B cell (primary cell): ENCODE data around the gene CD180. TPM values are rescaled to one million over a fixed set of nuclear protein-coding genes. Genes with fewer than 3 reads are reported as not detected.

ENCODE experiments used
- ATAC-seq: fragments of 200-7000 bp; cut with Tn5 transposase; one replicate; pipeline ENCODE4 v1.10.0; 2021; ENCODE audit warnings: low read depth, mild to moderate bottlenecking, moderate number of reproducible peaks, moderate library complexity
- CTCF ChIA-PET: fragments of 350-600 bp; sonication (Branson Sonifier 250); formaldehyde crosslinking; loops from one replicate; lab custom pipeline; 2021; ENCODE audit warnings: antibody characterized with exemption, inconsistent platforms; lab: Charles Lee
- POLR2A ChIA-PET: fragments of 350-600 bp; sonication (Branson Sonifier 250); formaldehyde crosslinking; loops from one replicate; lab custom pipeline; 2021; ENCODE audit warnings: antibody characterized with exemption; lab: Charles Lee
- DNase-seq: peaks from one replicate; pipeline ENCODE4 v3.0.0; 2013
- H2AFZ ChIP-seq: 2 replicates; pipeline ENCODE4 v1.6.1; 2012; ENCODE audit warnings: mild to moderate bottlenecking, low read depth, low read length; ENCODE audit not compliant: insufficient read depth, poor library complexity, severe bottlenecking
- H3K27ac ChIP-seq, 2 donors: 1 replicate in 1 of 2; 2 replicates in 1 of 2; pipeline ENCODE4 v1.5.1; 2012 to 2013; ENCODE audit warnings: low read length in 2 of 2, mild to moderate bottlenecking in 2 of 2, moderate library complexity in 1 of 2
- H3K27me3 ChIP-seq, 4 experiments: fragments of 200-600 bp in 1 of 4; sonication (generic) in 1 of 4; replicated peaks in 1 of 4; 1 replicate in 2 of 4; 2 replicates in 2 of 4; pipeline versions ENCODE4 v1.6.1 to v1.7.0; 2013 to 2016; ENCODE audit warnings: low read length in 3 of 4, mild to moderate bottlenecking in 2 of 4, mixed read lengths in 1 of 4, moderate library complexity in 1 of 4; ENCODE audit not compliant: insufficient read depth in 4 of 4, control insufficient read depth in 3 of 4; ENCODE audit errors: control extremely low read depth in 1 of 4
- H3K36me3 ChIP-seq, 2 experiments: replicated peaks in 1 of 2; 1 replicate in 1 of 2; 2 replicates in 1 of 2; pipeline versions ENCODE4 v1.6.1 to v1.7.1; 2013; ENCODE audit warnings: low read length in 1 of 2; ENCODE audit not compliant: insufficient read depth in 2 of 2, control insufficient read depth in 1 of 2; ENCODE audit errors: control extremely low read depth in 1 of 2, extremely low read depth in 1 of 2
- H3K4me1 ChIP-seq, 2 donors: fragments of 200-600 bp in 1 of 2; sonication (generic) in 1 of 2; 1 replicate in 1 of 2; 2 replicates in 1 of 2; pipeline versions ENCODE4 v1.5.1 to v1.6.1; 2013 to 2017; ENCODE audit warnings: low read length in 2 of 2; ENCODE audit not compliant: control insufficient read depth in 2 of 2, insufficient read depth in 2 of 2
- H3K4me2 ChIP-seq: replicated peaks from 2 replicates; pipeline ENCODE3; 2012; ENCODE audit warnings: mild to moderate bottlenecking, low read depth, low read length; ENCODE audit not compliant: poor library complexity, severe bottlenecking
- H3K4me3 ChIP-seq, 5 experiments: fragments of 200-600 bp in 1 of 5; sonication (generic) in 1 of 5; 1 replicate in 3 of 5; 2 replicates in 2 of 5; pipeline versions ENCODE4 v1.5.1 to v1.7.0; 2011 to 2016; ENCODE audit warnings: low read length in 4 of 5, mild to moderate bottlenecking in 4 of 5, low read depth in 2 of 5, control low read depth in 1 of 5, moderate library complexity in 1 of 5; ENCODE audit not compliant: insufficient read depth in 1 of 5; ENCODE audit errors: control extremely low read depth in 1 of 5, extremely low read depth in 1 of 5
- H3K79me2 ChIP-seq: fragments of 200-600 bp; sonication (generic); one replicate; pipeline ENCODE4 v1.6.0; 2016; ENCODE audit warnings: low read length; ENCODE audit not compliant: control insufficient read depth, insufficient read depth
- H3K9ac ChIP-seq: fragments of 200-600 bp; sonication (generic); 2 replicates; pipeline ENCODE4 v1.6.1; 2017; ENCODE audit warnings: mild to moderate bottlenecking, low read length, moderate library complexity
- H3K9me3 ChIP-seq, 3 donors: one replicate each; pipeline versions ENCODE4 v1.6.1 to v1.7.1; 2013; ENCODE audit warnings: low read length in 2 of 3; ENCODE audit not compliant: control insufficient read depth in 2 of 3, insufficient read depth in 1 of 3; ENCODE audit errors: control extremely low read depth in 1 of 3
- H4K20me1 ChIP-seq: 2 replicates; pipeline ENCODE4 v1.6.0; 2012; ENCODE audit warnings: mild to moderate bottlenecking, low read length; ENCODE audit not compliant: insufficient read depth, control insufficient read depth, poor library complexity, severe bottlenecking
- H3K27ac Mint-ChIP-seq: one replicate; pipeline ENCODE4 v1.8.0; 2021; ENCODE audit warnings: mixed read lengths
- H3K27me3 Mint-ChIP-seq: one replicate; pipeline ENCODE4 v1.8.0; 2021; ENCODE audit warnings: mixed read lengths
- H3K4me1 Mint-ChIP-seq: one replicate; pipeline ENCODE4 v1.8.0; 2021; ENCODE audit warnings: mixed read lengths
- H3K4me3 Mint-ChIP-seq: one replicate; pipeline ENCODE4 v1.8.0; 2021; ENCODE audit warnings: mixed read lengths
- H3K9me3 Mint-ChIP-seq: one replicate; pipeline ENCODE4 v1.8.0; 2022; ENCODE audit warnings: mixed read lengths; ENCODE audit not compliant: insufficient read depth
- EZH2 ChIP-seq: IDR thresholded peaks from 2 replicates; pipeline ENCODE4 v1.6.1; 2012; ENCODE audit warnings: borderline replicate concordance, low read depth, mild to moderate bottlenecking, moderate library complexity, low read length; ENCODE audit not compliant: insufficient read depth, poor library complexity, severe bottlenecking
- WGBS: methylation state at CpG from one replicate; pipeline ENCODE4 v1.1.5; 2013; ENCODE audit warnings: missing lambda C conversion rate; ENCODE audit not compliant: insufficient coverage; 5-methylcytosine and 5-hydroxymethylcytosine counted together
- intact Hi-C: fragments of 100-400 bp; cut with micrococcal nuclease; formaldehyde crosslinking; loops from one replicate; pipeline ENCODE4 v1.10.0; 2022
- polyA plus RNA-seq: library from polyadenylated mRNA; depleted of rRNA; stranded (reverse); fragments of >200 nt; gene quantifications from 2 replicates; pipeline ENCODE4 v1.2.3, GENCODE V29; 2012
- total RNA-seq, 2 donors: library from RNA; stranded (reverse); fragments of 120-200 nt in 1 of 2; gene quantifications; 1 replicate in 1 of 2; 2 replicates in 1 of 2; pipeline versions ENCODE4 v1.2.3 to v1.2.4, GENCODE V29; 2013 to 2022
- TF ChIP-seq, protein P1 (sequence below): fragments of 200-600 bp; IDR thresholded peaks from one replicate; pipeline ENCODE4 v1.8.0; 2022; ENCODE audit warnings: antibody characterized with exemption, mild to moderate bottlenecking

Gene CD180
- total and polyA plus RNA-seq, 2 donors (not counting 1 experiment from before 2014, with no cell fraction given): 16.1 to 16.4 TPM

DNA sequence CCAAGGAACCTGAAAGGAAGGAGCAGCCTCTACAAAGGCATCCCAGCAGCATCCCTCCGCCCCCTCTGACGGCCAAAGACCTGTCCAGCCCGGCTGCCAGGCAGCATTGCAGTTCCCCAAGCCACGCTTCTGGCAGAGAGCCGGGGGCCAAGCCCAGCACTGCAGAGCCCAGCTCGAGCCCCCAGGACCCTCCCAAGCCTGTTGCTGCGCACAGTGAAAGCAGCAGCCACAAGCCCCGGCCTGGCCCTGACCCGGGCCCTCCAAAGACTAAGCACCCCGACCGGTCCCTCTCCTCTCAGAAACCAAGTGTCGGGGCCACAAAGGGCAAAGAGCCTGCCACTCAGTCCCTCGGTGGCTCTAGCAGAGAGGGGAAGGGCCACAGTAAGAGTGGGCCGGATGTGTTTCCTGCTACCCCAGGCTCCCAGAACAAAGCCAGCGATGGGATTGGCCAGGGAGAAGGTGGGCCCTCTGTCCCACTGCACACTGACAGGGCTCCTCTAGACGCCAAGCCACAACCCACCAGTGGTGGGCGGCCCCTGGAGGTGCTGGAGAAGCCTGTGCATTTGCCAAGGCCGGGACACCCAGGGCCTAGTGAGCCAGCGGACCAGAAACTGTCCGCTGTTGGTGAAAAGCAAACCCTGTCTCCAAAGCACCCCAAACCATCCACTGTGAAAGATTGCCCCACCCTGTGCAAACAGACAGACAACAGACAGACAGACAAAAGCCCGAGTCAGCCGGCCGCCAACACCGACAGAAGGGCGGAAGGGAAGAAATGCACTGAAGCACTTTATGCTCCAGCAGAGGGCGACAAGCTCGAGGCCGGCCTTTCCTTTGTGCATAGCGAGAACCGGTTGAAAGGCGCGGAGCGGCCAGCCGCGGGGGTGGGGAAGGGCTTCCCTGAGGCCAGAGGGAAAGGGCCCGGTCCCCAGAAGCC is 30.8 kb downstream of the CD180 start:
- H3K27ac ChIP-seq: peak overlapping the region; percentile 78 to 83
- Mint-ChIP-seq H3K4me3 (peak overlapping the region; percentile 89), H3K4me1 (peaks cover 27% of the 10 kb centered on the region), H3K27me3 (no peaks in the 10 kb centered on the region), H3K27ac (peak overlapping the region; percentile 97), H3K9me3 (no peaks in the 10 kb centered on the region)
- peak overlapping the region; percentile 79 for H3K4me2 ChIP-seq
- intact Hi-C loops: loop anchor here (1.0 to 5.0 kb wide), 4 partner anchors 8 to 1087 kb away; no protein-coding TSS in a partner anchor
- no peak for TF ChIP-seq EZH2
- TF ChIP-seq, protein P1, sequence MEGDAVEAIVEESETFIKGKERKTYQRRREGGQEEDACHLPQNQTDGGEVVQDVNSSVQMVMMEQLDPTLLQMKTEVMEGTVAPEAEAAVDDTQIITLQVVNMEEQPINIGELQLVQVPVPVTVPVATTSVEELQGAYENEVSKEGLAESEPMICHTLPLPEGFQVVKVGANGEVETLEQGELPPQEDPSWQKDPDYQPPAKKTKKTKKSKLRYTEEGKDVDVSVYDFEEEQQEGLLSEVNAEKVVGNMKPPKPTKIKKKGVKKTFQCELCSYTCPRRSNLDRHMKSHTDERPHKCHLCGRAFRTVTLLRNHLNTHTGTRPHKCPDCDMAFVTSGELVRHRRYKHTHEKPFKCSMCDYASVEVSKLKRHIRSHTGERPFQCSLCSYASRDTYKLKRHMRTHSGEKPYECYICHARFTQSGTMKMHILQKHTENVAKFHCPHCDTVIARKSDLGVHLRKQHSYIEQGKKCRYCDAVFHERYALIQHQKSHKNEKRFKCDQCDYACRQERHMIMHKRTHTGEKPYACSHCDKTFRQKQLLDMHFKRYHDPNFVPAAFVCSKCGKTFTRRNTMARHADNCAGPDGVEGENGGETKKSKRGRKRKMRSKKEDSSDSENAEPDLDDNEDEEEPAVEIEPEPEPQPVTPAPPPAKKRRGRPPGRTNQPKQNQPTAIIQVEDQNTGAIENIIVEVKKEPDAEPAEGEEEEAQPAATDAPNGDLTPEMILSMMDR: peak; percentile 80
- peak; percentile 87 for DNase-seq
- POLR2A ChIA-PET: interaction anchor here (1.1 to 2.5 kb wide), 5 partner anchors 15 to 44 kb away, joined by 3 to 16 read pairs (median 12); partner anchors contain the start of gene CD180
- peaks cover 0 to 15% (median 0%) of the 10 kb centered on the region in 3 donors for H3K9me3 ChIP-seq
- CTCF ChIA-PET: interaction anchor here (0.7 to 19.5 kb wide), 15 partner anchors 10 to 181 kb away, joined by 3 to 582 read pairs (median 10); partner anchors contain the start of gene CD180
- H2AFZ ChIP-seq: peak overlapping the region; percentile 80
- H3K9ac ChIP-seq: peak overlapping the region; percentile 63
- H3K36me3 ChIP-seq: peaks cover 0 to 21% of the 10 kb centered on the region in 2 experiments
- H3K4me1 ChIP-seq: peaks cover 26 to 34% of the 10 kb centered on the region in 2 donors
- H3K79me2 ChIP-seq: peaks cover 15% of the 10 kb centered on the region
- no peaks in the 10 kb centered on the region for H3K27me3 ChIP-seq
- ATAC-seq: peak; percentile 83
- peak overlapping the region in 4 of 5 experiments; percentile 38 to 63 (median 55) for H3K4me3 ChIP-seq
- no peaks in the 10 kb centered on the region for H4K20me1 ChIP-seq
- 50% methylated on average over 33 of the region's 36 CpGs for WGBS
